NB4 (cell line): ENCODE measurements around the gene NR3C1.

Source experiments
- CTCF ChIP-seq: IDR thresholded peaks from one replicate; pipeline ENCODE4 v1.5.1; 2012; ENCODE audit warnings: low read depth, low read length
- MAX ChIP-seq: IDR thresholded peaks from 2 replicates; pipeline ENCODE4 v1.6.1; 2011; ENCODE audit warnings: low read depth, low read length
- POLR2A ChIP-seq: IDR thresholded peaks from 2 replicates; pipeline ENCODE4 v1.6.1; 2011; ENCODE audit warnings: mild to moderate bottlenecking; ENCODE audit not compliant: insufficient read length; ENCODE audit errors: extremely low read depth

GRCh38 chr5:143316337-143316736 lies 87.1 kb downstream of the NR3C1 start:
- TF ChIP-seq CTCF (no peak), POLR2A (no peak), MAX (no peak)
